GM12874 (cell line): Measurements from ENCODE around the gene PATL1.

Experiments
- TF ChIP-seq, protein P1 (sequence below): IDR thresholded peaks from 2 replicates; pipeline ENCODE4 v1.5.1; 2011; ENCODE audit warnings: low read depth, mild to moderate bottlenecking, control low read depth, low read length, moderate library complexity; ENCODE audit not compliant: insufficient read depth

Gene PATL1

DNA sequence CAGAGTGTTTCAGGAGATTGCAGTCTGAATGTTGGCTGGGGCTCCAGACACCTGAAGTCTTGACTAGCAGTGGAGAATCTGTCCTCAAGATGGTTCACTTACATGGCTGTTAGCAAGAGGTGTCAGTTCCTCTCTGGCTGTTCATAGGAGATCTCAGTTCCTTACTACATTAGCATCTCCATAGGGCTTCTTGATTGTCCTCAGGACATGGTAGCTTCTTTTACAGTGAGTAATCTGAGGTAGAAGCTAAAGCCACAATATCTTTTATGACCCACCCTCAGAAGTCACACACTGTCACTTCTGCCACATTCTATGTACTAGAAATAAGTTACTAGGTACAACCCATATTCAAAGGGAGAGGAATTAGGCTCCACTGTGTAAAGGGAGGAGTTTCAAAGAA lies 10.5 kb upstream of the PATL1 start:
- TF ChIP-seq, protein P1, sequence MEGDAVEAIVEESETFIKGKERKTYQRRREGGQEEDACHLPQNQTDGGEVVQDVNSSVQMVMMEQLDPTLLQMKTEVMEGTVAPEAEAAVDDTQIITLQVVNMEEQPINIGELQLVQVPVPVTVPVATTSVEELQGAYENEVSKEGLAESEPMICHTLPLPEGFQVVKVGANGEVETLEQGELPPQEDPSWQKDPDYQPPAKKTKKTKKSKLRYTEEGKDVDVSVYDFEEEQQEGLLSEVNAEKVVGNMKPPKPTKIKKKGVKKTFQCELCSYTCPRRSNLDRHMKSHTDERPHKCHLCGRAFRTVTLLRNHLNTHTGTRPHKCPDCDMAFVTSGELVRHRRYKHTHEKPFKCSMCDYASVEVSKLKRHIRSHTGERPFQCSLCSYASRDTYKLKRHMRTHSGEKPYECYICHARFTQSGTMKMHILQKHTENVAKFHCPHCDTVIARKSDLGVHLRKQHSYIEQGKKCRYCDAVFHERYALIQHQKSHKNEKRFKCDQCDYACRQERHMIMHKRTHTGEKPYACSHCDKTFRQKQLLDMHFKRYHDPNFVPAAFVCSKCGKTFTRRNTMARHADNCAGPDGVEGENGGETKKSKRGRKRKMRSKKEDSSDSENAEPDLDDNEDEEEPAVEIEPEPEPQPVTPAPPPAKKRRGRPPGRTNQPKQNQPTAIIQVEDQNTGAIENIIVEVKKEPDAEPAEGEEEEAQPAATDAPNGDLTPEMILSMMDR = no peak

DNA sequence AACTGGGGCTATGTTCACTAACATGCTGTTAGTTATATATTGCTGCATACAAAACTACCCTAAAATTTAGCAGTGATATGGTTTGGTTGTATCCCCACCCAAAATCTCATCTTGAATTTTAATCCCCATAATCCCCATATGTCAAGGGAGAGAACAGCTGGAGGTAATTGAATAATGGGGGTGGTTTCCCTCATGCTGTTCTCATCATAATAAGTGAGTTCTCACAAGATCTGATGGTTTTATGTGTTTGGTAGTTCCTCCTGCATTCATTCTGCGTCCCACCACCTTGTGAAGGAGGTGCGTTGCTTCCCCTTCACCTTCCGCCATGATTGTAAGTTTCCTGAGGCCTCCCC lies 10.0 kb upstream of the PATL1 start:
- TF ChIP-seq, protein P1 = no peak

DNA sequence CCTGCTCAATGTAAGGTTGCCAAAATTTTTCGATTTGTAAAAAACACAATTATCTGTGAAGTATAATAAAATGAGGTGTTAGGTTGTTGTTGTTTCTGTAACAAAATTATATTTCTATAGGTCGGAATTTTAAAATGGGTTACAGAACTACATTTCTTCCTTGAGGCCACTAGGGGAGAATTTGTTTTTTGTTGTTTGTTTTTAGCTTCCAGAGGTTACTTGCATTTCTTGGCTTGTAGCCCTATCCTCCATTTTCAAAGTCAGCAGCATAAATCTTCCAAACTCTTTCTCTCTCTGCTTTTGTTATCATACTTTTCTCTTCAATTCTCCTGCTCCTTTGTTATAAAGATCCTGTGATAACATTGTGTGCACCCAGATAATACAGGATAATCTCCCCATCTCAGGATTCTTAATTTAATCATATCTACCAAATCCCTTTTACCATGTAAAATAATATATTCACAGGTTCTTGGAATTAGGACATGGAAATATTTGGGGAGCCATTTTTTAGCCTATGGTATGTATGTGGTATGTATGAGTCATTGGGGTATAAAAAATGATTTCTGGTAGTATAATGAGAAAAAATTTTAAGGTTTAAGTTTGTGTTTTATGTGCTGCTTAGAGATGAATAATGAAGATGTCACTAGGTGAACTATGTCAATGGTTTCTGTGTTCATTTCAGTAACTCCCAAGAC lies 9.4 kb upstream of the PATL1 start:
- TF ChIP-seq, protein P1 = no peak

DNA sequence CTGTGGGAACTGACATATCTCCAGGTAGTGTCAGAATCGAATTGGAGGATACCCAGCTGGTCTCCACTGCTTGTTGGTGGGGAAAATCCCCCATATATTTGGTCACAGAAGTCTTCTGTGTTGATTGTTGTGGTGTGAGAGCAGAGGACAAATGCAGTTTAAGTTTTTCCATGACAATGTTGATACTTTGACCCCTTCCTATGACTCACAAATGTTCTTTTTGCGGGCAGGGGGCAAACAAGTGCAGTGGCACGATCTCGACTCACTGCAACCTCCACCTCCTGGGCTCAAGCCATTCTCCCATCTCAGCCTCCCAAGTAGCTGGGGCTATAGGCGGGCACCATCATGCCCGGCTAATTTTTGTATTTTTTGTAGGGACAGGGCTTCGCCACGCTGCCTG lies 7.4 kb upstream of the PATL1 start:
- TF ChIP-seq, protein P1 = no peak

DNA sequence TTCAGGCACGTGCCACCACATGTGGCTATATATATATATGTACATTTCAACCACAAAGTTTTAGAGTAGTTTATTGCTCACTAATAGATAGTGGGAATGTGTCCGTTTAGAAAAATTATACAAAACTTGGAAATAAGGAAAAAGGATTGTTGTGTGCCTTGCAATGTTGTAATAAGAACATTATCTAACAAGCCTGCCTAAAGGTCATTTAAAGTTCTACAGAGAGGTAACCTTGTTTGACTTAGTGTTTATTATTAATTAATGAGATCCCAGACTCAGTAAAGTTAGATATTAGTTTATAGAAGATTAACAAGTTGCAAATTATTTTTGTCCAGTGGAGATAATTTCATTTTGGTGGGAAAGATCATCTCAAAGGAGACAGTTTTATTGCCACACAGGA lies 5.5 kb upstream of the PATL1 start:
- TF ChIP-seq, protein P1 = no peak

DNA sequence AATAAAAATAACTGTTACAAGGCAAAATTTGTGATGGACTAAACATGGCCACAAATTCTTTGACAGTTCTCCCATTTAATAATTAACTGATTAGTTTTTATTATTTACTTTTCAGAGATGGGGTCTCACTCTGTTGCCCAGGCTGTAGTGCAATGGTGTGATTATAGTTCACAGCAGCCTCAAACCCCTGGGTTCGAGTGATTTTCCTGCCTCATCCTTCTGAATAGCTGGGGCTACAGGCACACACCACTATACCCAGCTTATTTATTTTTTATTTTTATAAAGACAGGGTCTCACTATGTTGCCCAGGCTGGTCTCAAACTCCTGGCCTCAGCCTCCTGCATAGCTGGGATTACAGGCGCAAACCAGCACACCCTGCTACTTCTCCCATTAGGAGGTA lies 4.5 kb upstream of the PATL1 start:
- TF ChIP-seq, protein P1 = no peak

DNA sequence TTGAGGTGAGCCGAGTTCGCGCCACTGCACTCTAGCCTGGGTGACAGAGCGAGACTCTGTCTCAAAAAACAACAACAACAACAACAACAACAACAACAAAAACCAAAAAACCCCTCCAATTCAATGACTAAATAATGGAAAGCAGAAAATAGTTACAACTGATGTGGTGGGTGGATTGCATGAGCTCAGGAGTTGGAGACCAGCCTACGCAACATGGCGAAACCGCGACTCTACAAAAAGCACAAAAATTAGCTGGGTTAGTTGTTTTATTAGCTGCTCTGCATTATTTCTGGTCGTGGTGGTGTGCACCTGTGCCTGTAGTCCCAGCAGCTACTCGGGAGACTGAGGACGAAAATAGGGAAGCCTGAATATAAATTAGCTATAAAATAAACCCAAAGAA lies 2.6 kb upstream of the PATL1 start:
- TF ChIP-seq, protein P1 = no peak
